Rectal smooth muscle tissue (tissue), 1 donor: ENCODE results near the gene NKIRAS2.

Source experiments
- H3K27ac ChIP-seq: one replicate; pipeline ENCODE4 v1.7.0; 2013; ENCODE audit warnings: low read depth, low read length, inconsistent platforms
- H3K27me3 ChIP-seq: one replicate; pipeline ENCODE4 v1.7.0; 2013; ENCODE audit warnings: low read length; ENCODE audit not compliant: control insufficient read depth, insufficient read depth
- H3K36me3 ChIP-seq: one replicate; pipeline ENCODE4 v1.7.0; 2013; ENCODE audit warnings: low read length; ENCODE audit not compliant: control insufficient read depth, insufficient read depth
- H3K4me1 ChIP-seq: one replicate; pipeline ENCODE4 v1.7.0; 2013; ENCODE audit warnings: low read length; ENCODE audit not compliant: control insufficient read depth, insufficient read depth
- H3K4me3 ChIP-seq: one replicate; pipeline ENCODE4 v1.7.0; 2013; ENCODE audit warnings: low read length
- H3K9ac ChIP-seq: one replicate; pipeline ENCODE4 v1.7.0; 2013; ENCODE audit warnings: low read length

NKIRAS2 gene

GRCh38 chr17:42053731-42054500 is 34.0 kb downstream of the NKIRAS2 start:
- H3K36me3 ChIP-seq, result no peaks in the 10 kb centered on the region
- peaks cover 8% of the 10 kb centered on the region for H3K27me3 ChIP-seq
- H3K27ac ChIP-seq, result no peak overlapping the region
- H3K9ac ChIP-seq, result no peak overlapping the region
- peaks cover 3% of the 10 kb centered on the region for H3K4me1 ChIP-seq
- H3K4me3 ChIP-seq, result no peak overlapping the region

- no peak overlapping the region for H3K4me3 ChIP-seq
- no peaks in the 10 kb centered on the region for H3K4me1 ChIP-seq
- no peaks in the 10 kb centered on the region for H3K36me3 ChIP-seq
- H3K27ac ChIP-seq, result no peak overlapping the region
- no peak overlapping the region for H3K9ac ChIP-seq
- peaks cover 8% of the 10 kb centered on the region for H3K27me3 ChIP-seq
These were observed 35.1 kb downstream of the NKIRAS2 start for GRCh38 chr17:42055027-42055426.

GRCh38 chr17:42055496-42055895 is 35.6 kb downstream of the NKIRAS2 start:
- no peak overlapping the region for H3K9ac ChIP-seq
- H3K27ac ChIP-seq, result no peak overlapping the region
- H3K4me1 ChIP-seq, result no peaks in the 10 kb centered on the region
- no peaks in the 10 kb centered on the region for H3K36me3 ChIP-seq
- H3K27me3 ChIP-seq, result peaks cover 8% of the 10 kb centered on the region
- no peak overlapping the region for H3K4me3 ChIP-seq

GRCh38 chr17:42056635-42057034 is 36.7 kb downstream of the NKIRAS2 start:
- no peaks in the 10 kb centered on the region for H3K4me1 ChIP-seq
- peaks cover 8% of the 10 kb centered on the region for H3K27me3 ChIP-seq
- no peak overlapping the region for H3K27ac ChIP-seq
- H3K9ac ChIP-seq, result no peak overlapping the region
- H3K36me3 ChIP-seq, result no peaks in the 10 kb centered on the region
- H3K4me3 ChIP-seq, result no peak overlapping the region

- Histone ChIP-seq H3K27ac (no peak overlapping the region), H3K36me3 (no peaks in the 10 kb centered on the region), H3K4me3 (no peak overlapping the region), H3K27me3 (peaks cover 8% of the 10 kb centered on the region), H3K9ac (no peak overlapping the region), H3K4me1 (no peaks in the 10 kb centered on the region)
These were observed 38.2 kb downstream of the NKIRAS2 start for GRCh38 chr17:42058063-42058462.

- Histone ChIP-seq H3K4me1 (no peaks in the 10 kb centered on the region), H3K36me3 (no peaks in the 10 kb centered on the region), H3K27me3 (peaks cover 4% of the 10 kb centered on the region), H3K4me3 (no peak overlapping the region), H3K27ac (no peak overlapping the region), H3K9ac (no peak overlapping the region)
These were observed 39.9 kb downstream of the NKIRAS2 start for GRCh38 chr17:42059815-42060214.

GRCh38 chr17:42060231-42060630 is 40.3 kb downstream of the NKIRAS2 start:
- Histone ChIP-seq H3K9ac (no peak overlapping the region), H3K27me3 (peaks cover 3% of the 10 kb centered on the region), H3K4me3 (no peak overlapping the region), H3K27ac (no peak overlapping the region), H3K4me1 (no peaks in the 10 kb centered on the region), H3K36me3 (no peaks in the 10 kb centered on the region)

GRCh38 chr17:42061646-42062487 is 42.0 kb downstream of the NKIRAS2 start:
- Histone ChIP-seq H3K36me3 (no peaks in the 10 kb centered on the region), H3K9ac (no peak overlapping the region), H3K27me3 (no peaks in the 10 kb centered on the region), H3K4me3 (no peak overlapping the region), H3K27ac (no peak overlapping the region), H3K4me1 (no peaks in the 10 kb centered on the region)

GRCh38 chr17:42062681-42063080 is 42.8 kb downstream of the NKIRAS2 start:
- Histone ChIP-seq H3K4me3 (no peak overlapping the region), H3K27ac (no peak overlapping the region), H3K9ac (no peak overlapping the region), H3K4me1 (no peaks in the 10 kb centered on the region), H3K36me3 (no peaks in the 10 kb centered on the region), H3K27me3 (no peaks in the 10 kb centered on the region)

GRCh38 chr17:42065201-42065600 is 45.3 kb downstream of the NKIRAS2 start:
- Histone ChIP-seq H3K27ac (no peak overlapping the region), H3K9ac (no peak overlapping the region), H3K4me1 (no peaks in the 10 kb centered on the region), H3K4me3 (no peak overlapping the region), H3K27me3 (no peaks in the 10 kb centered on the region), H3K36me3 (no peaks in the 10 kb centered on the region)

- no peak overlapping the region for H3K4me3 ChIP-seq
- no peaks in the 10 kb centered on the region for H3K4me1 ChIP-seq
- H3K36me3 ChIP-seq, result no peaks in the 10 kb centered on the region
- no peak overlapping the region for H3K9ac ChIP-seq
- no peak overlapping the region for H3K27ac ChIP-seq
- peaks cover 18% of the 10 kb centered on the region for H3K27me3 ChIP-seq
These were observed 47.6 kb downstream of the NKIRAS2 start for GRCh38 chr17:42067371-42068091.

GRCh38 chr17:42068979-42069378 is 49.1 kb downstream of the NKIRAS2 start:
- Histone ChIP-seq H3K9ac (no peak overlapping the region), H3K4me3 (no peak overlapping the region), H3K4me1 (no peaks in the 10 kb centered on the region), H3K27me3 (peaks cover 18% of the 10 kb centered on the region), H3K36me3 (no peaks in the 10 kb centered on the region), H3K27ac (no peak overlapping the region)
